Ishikawa (cell line): ENCODE results near the gene UFSP1.
A peak's percentile ranks its signal among the peaks of the same experiment; 100 is the strongest.

ENCODE experiments used
- CEBPB ChIP-seq: IDR thresholded peaks from 2 replicates; pipeline ENCODE4 v1.6.1; 2012
- CREB1 ChIP-seq: IDR thresholded peaks from 2 replicates; pipeline ENCODE4 v1.6.1; 2012; ENCODE audit warnings: low read depth
- EGR1 ChIP-seq: IDR thresholded peaks from 2 replicates; pipeline ENCODE4 v1.6.1; 2012
- EP300 ChIP-seq: IDR thresholded peaks from 2 replicates; pipeline ENCODE4 v1.6.1; 2012; ENCODE audit warnings: borderline replicate concordance
- FOXM1 ChIP-seq: IDR thresholded peaks from 2 replicates; pipeline ENCODE4 v1.6.1; 2012; ENCODE audit warnings: low read depth, borderline replicate concordance
- MAX ChIP-seq: IDR thresholded peaks from 2 replicates; pipeline ENCODE4 v1.6.1; 2012
- NFIC ChIP-seq: IDR thresholded peaks from 2 replicates; pipeline ENCODE4 v1.6.1; 2012
- RAD21 ChIP-seq: IDR thresholded peaks from 2 replicates; pipeline ENCODE4 v1.6.1; 2012; ENCODE audit warnings: low read depth
- REST ChIP-seq: IDR thresholded peaks from 2 replicates; pipeline ENCODE4 v1.6.1; 2012; ENCODE audit warnings: low read depth, mild to moderate bottlenecking
- TAF1 ChIP-seq: IDR thresholded peaks from 2 replicates; pipeline ENCODE4 v1.6.1; 2012; ENCODE audit warnings: low read depth, mild to moderate bottlenecking
- TCF12 ChIP-seq: IDR thresholded peaks from 2 replicates; pipeline ENCODE4 v1.6.1; 2012; ENCODE audit warnings: low read depth
- TEAD4 ChIP-seq: IDR thresholded peaks from 2 replicates; pipeline ENCODE4 v1.6.1; 2012
- USF1 ChIP-seq: IDR thresholded peaks from 2 replicates; pipeline ENCODE4 v1.6.1; 2012
- YY1 ChIP-seq: IDR thresholded peaks from 2 replicates; pipeline ENCODE4 v1.6.1; 2012; ENCODE audit warnings: low read depth
- ZBTB7A ChIP-seq: IDR thresholded peaks from 2 replicates; pipeline ENCODE4 v1.6.1; 2012; ENCODE audit warnings: low read depth

UFSP1 gene

GRCh38 chr7:100865938-100866728 lies 23.4 kb downstream of the UFSP1 start:
- TF ChIP-seq USF1 (no peak), NFIC (peak; percentile 78), MAX (no peak), TAF1 (0 out of 2 replicates have a peak, but pooled peaks have one; percentile 19)

GRCh38 chr7:100865372-100865911 lies 24.1 kb downstream of the UFSP1 start:
- TF ChIP-seq NFIC, result no peak
- TF ChIP-seq YY1, result no peak
- no peak for TF ChIP-seq TCF12
- no peak for TF ChIP-seq CREB1
- TF ChIP-seq CEBPB, result no peak
- TF ChIP-seq RAD21, result no peak
- no peak for TF ChIP-seq MAX
- TF ChIP-seq USF1, result no peak
- no peak for TF ChIP-seq ZBTB7A

- TF ChIP-seq YY1 (no peak), EGR1 (no peak), FOXM1 (no peak), MAX (no peak), TEAD4 (no peak), RAD21 (no peak), NFIC (no peak), CREB1 (no peak)
These were observed 25.2 kb downstream of the UFSP1 start for GRCh38 chr7:100864263-100864845.

- TF ChIP-seq TEAD4, result no peak
- TF ChIP-seq FOXM1, result no peak
- no peak for TF ChIP-seq RAD21
- no peak for TF ChIP-seq CEBPB
- no peak for TF ChIP-seq ZBTB7A
- TF ChIP-seq USF1, result no peak
- TF ChIP-seq TAF1, result no peak
- TF ChIP-seq EGR1, result no peak
- TF ChIP-seq YY1, result no peak
- TF ChIP-seq MAX, result no peak
- TF ChIP-seq EP300, result no peak
- TF ChIP-seq TCF12, result no peak
- no peak for TF ChIP-seq REST
- no peak for TF ChIP-seq NFIC
- TF ChIP-seq CREB1, result no peak
These were observed 26.0 kb downstream of the UFSP1 start for GRCh38 chr7:100863406-100863950.

GRCh38 chr7:100861616-100861985 lies 27.9 kb downstream of the UFSP1 start:
- TF ChIP-seq TCF12 (no peak), RAD21 (no peak), EP300 (no peak), TEAD4 (no peak), NFIC (no peak)

GRCh38 chr7:100860702-100861615 lies 28.6 kb downstream of the UFSP1 start:
- TF ChIP-seq FOXM1 (no peak), CEBPB (no peak), TCF12 (no peak)
